Measurements from ENCODE around the gene ZNF609.

Gene ZNF609

GRCh38 chr15:64695561-64695992 is 235.2 kb downstream of the ZNF609 start:
- no peak for DNase-seq (ENCODE audit: low spot score)

- no peak for DNase-seq (ENCODE audit: low spot score)
Observed at GRCh38 chr15:64696481-64696880, 236.1 kb downstream of the ZNF609 start.

- no peak for DNase-seq (ENCODE audit: low spot score)
Observed at GRCh38 chr15:64697911-64698369, 237.6 kb downstream of the ZNF609 start.

- no peak for DNase-seq (ENCODE audit: low spot score)
Observed at GRCh38 chr15:64698823-64699222, 238.4 kb downstream of the ZNF609 start.

GRCh38 chr15:64699751-64700388 is 239.5 kb downstream of the ZNF609 start:
- no peak for DNase-seq (ENCODE audit: low spot score)

GRCh38 chr15:64701051-64701450 is 240.7 kb downstream of the ZNF609 start:
- DNase-seq (ENCODE audit: low spot score) = no peak

GRCh38 chr15:64701482-64702184 is 241.3 kb downstream of the ZNF609 start:
- no peak for DNase-seq (ENCODE audit: low spot score)

GRCh38 chr15:64702816-64703631 is 242.6 kb downstream of the ZNF609 start:
- DNase-seq (ENCODE audit: low spot score) = peak; percentile 95

GRCh38 chr15:64703632-64703959 is 243.2 kb downstream of the ZNF609 start:
- no peak for DNase-seq (ENCODE audit: low spot score)

- no peak for DNase-seq (ENCODE audit: low spot score)
Observed at GRCh38 chr15:64705006-64705405, 244.6 kb downstream of the ZNF609 start.

GRCh38 chr15:64706011-64706911 is 245.9 kb downstream of the ZNF609 start:
- no peak for DNase-seq (ENCODE audit: low spot score)

- DNase-seq (ENCODE audit: low spot score) = no peak
Observed at GRCh38 chr15:64710676-64711428, 250.5 kb downstream of the ZNF609 start.

- DNase-seq (ENCODE audit: low spot score) = no peak
Observed at GRCh38 chr15:64712353-64712752, 252.0 kb downstream of the ZNF609 start.

- DNase-seq (ENCODE audit: low spot score) = no peak
Observed at GRCh38 chr15:64713592-64713991, 253.2 kb downstream of the ZNF609 start.

- DNase-seq (ENCODE audit: low spot score) = no peak
Observed at GRCh38 chr15:64716452-64716851, 256.1 kb downstream of the ZNF609 start.

GRCh38 chr15:64717130-64717529 is 256.8 kb downstream of the ZNF609 start:
- no peak for DNase-seq (ENCODE audit: low spot score)

- DNase-seq (ENCODE audit: low spot score) = no peak
Observed at GRCh38 chr15:64717735-64718495, 257.5 kb downstream of the ZNF609 start.

GRCh38 chr15:64720188-64720587 is 259.8 kb downstream of the ZNF609 start:
- no peak for DNase-seq (ENCODE audit: low spot score)

GRCh38 chr15:64730151-64730550 is 269.8 kb downstream of the ZNF609 start:
- DNase-seq (ENCODE audit: low spot score) = no peak

Data from LoVo (cell line).